Renal cortex interstitium (tissue), 11 donors: ENCODE data around the gene EPB41L2. TPM values are rescaled to one million over a fixed set of nuclear protein-coding genes. Genes with fewer than 3 reads are reported as not detected.

ENCODE experiments used
- DNase-seq, 11 donors: peaks; one replicate each; pipeline ENCODE4 v3.0.0-alpha.2; 2013; ENCODE audit warnings: low read depth in 9 of 11, low spot score in 4 of 11; ENCODE audit errors: extremely low read depth in 1 of 11
- polyA plus RNA-seq, 3 donors: library from polyadenylated mRNA; unstranded; fragments of 120-200 nt; gene quantifications; one replicate each; pipeline ENCODE4 v1.2.1, GENCODE V29; 2013; ENCODE audit not compliant: insufficient read length in 3 of 3

The EPB41L2 gene
- polyA plus RNA-seq, 3 donors, result 152 to 166 (median 159) TPM

DNA sequence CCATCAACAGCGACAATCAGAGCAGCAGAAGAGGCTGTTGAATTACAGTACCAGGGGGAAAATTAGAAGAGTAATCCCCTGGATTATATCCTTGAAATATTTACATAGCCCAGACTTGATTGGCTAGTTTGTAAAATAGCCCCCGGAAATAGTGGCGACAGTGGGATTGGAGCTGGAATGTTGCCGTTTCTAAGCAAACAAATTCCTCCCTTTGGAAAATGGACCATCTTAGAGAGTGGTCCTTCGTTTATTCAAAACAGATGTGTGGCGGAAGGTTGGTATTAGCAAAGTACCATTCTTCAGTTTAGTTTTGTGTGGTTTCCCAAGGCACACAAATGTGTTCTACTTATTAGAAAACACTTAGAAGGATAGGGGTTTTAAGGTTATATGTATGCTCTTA is 4.5 kb upstream of the EPB41L2 start:
- DNase-seq, result no peak

DNA sequence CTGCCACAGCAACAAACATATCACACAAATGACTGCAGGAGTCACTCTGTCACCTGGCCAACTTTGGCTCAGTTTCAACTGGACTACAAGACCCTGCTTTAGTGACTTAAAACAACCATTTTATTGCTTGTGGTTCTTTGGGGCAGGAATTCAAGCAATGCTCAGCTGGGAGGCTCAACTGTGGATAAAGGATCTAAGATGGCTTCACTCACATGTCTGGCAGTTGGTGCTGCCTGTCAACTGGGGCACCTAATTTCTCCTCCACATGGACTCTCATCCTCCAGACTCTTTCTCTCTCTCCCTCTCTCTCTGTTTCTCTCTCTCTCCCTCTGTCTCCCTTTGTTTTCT is 2.8 kb upstream of the EPB41L2 start:
- DNase-seq, result no peak

DNA sequence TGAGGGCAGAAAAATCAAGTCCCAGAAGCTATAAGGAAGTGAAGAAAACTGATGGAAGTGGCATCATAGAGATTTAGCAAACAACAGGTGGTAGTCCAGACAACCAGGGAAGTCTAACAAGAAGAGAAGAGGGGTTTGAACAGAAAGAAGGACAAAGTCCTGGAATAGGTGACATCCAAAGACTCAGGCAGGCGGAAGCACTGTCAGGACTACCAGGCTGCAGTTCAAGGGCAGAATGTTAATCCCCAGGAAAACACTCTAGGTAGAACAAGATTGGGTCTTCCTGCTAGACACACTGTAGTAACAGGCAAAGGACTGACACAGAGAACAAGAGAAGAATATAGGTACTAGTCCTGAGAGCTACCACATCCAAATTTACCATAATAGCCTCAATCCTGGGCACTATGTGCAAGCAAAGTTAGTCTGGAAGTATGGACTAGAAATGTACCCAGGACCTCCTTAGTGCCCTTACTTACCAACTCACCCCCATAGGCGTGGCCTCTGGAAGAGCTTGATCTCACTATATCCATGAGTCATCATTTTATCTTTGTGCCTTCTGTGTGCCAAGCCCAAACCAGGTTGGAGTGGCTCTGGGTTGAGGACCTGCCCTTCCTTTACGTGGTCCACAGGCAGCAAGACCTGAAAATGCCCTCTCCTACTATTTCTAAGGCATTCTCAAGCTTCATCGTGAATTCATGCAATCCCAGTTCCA is 2.2 kb upstream of the EPB41L2 start:
- DNase-seq, result no peak

DNA sequence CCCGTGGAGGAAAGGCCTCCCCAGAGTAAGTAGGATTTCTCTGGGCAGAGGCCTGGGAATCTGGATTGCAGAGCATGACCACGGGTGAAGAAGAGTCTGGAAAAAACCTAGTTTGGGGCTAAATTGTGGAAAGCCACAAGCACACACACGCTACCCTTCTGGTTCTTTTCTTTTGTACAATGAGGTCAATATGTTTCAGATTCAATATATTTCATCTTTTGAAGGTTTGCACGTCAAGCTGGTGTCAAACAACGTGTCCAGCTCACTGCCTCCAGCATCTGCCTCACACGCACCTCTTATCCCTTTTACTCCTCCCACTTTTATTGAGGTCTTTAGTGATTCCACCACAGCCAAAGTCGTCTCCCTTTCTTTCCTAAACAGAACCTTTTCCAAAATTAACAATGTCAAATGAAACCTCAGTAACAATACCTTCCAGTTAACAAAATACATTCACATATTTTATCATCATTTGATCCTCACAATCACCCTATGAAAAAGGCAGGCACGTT is 773 bp upstream of the EPB41L2 start:
- no peak for DNase-seq

DNA sequence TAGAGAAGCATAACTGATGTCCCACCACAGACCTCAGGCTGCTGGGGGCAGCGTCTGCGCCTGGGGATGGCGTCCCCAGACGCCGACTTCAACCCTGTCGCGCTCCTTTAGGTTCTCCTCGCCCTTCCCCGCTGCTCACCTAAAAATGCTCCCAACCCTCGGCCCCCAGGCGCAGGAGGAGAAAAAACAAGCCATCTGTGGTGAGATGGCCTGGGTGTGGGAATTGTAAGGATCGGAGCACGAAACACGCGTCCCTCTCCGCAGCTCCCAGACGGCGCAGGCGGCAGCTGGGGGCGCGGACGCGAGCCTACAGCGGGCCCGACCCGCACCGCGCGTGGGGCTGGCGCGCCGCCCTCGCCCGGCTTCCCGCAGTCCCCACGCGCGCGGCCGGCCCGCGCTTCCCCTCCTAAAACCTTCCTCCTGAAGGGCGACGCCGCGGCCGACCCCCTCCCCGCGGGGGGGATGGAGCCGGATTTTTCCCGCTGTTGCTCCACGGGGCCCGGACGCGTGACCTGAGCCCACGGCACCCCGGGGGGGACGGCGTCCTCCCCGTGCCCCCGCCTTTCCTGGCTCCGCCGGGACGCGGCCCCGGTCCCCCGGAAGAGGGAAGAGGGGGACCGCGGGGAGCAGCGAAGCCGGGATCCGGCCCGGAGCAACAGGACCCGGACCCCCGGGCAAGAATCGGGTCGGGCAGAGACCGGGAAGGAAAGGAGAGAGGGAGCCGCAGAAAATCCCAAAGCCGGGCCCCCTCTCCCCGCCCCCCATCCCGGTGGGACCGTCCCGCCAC is 611 bp downstream of the EPB41L2 start:
- DNase-seq, result peak in 1 of 11 donors; percentile 26

DNA sequence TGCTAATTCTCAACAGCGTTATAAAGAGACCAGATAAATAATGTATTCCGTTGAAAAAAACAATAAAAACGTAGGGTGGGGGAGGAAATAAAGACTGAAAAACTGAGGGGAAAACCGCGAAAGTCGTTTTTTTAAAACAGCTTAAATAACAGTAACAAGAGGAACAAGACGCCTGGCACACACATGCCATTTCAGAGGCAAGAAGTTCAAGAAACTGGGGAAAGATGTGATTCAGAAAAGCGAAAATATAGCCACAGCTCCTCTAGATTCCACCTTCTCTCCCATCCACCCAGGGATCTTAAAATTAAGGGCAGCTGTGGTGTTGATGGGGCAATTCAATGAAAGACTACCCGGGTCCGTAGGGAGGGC is 1.3 kb downstream of the EPB41L2 start:
- DNase-seq, result no peak

DNA sequence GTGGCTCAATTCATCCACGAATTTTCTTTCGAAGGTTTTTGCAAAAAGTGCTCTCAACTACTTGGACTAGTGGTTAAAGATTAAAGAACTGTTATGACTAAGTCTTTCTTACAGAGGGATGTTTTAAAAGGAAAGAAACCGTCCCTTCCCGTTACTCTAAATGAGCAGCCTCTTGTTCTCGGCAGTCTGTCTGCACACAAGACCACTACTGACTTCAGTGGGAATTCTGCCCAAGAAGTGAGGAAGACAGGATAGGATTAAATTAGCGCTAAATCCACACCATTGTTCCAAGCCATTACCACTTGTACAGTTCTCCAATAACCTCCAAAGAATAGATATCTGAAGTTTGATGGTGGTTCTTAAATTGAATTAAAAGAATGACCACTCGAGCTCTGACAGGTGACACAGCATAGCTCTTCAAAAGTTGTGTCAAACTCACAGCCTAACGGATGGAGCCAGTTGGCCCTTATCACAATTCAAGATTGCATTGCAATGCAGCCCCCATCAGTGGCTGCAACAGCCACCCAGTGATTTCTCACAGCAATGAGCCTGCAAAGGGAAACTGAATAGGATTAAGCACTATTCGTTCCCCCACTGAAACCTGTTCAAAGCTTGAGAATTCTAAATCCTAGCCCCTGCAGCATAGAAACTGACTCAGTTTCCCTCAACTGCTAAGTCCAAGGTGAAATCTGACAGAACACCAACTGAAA is 1.8 kb downstream of the EPB41L2 start:
- no peak for DNase-seq

DNA sequence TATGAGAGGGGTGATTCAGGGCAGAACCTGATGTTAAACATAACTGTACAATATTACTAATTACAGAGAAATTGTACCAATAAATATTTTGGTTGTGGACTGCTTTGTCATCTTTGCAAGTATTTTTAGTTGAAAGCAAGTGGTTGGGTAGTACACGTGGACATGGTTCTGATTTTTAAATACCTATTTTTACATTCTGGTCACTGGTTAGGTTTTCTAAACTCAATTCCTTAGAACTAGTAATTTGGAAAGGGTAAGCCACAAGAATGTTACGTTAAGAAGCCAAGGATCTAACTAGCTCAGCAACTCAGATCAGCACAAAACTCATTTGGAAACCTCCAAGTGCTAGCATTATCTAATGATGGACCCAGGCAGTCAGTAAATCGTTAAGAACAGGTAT is 2.7 kb downstream of the EPB41L2 start:
- no peak for DNase-seq

DNA sequence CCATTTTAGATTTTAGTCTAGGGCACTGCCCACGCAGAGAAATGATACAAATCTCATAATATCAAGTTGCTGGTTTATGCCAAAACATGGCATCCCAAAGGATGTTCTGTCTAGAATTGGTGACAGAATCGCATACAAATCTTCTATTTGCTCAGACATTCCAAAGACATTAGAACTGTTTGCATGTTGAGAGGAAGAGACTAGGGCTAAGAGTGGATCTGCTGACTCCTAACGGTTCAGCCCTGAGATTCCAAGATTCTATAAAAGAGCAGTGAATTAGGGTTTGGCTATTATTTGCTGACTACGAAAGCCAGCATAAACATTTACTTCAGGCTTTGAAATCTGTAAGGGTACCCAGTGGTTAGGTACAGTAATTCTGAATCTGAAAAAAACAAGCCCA is 3.6 kb downstream of the EPB41L2 start:
- DNase-seq, result no peak

DNA sequence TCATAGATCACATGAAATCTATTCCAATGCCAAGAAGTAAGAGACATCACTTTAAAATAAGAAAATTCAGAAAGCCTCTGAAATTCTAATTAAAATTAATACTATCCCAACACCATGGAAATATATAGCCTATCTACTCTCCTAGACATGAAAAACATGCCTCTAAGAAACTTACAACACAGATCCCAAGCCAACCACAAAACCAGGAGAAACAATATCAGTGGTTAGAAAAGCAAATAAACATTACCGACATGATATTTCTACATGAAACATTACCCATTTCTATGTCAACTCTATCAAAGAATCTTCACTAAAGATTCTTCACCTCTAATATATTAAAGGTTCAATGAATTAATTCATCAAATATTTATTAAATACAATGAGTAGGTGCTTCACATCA is 4.8 kb downstream of the EPB41L2 start:
- DNase-seq, result no peak

DNA sequence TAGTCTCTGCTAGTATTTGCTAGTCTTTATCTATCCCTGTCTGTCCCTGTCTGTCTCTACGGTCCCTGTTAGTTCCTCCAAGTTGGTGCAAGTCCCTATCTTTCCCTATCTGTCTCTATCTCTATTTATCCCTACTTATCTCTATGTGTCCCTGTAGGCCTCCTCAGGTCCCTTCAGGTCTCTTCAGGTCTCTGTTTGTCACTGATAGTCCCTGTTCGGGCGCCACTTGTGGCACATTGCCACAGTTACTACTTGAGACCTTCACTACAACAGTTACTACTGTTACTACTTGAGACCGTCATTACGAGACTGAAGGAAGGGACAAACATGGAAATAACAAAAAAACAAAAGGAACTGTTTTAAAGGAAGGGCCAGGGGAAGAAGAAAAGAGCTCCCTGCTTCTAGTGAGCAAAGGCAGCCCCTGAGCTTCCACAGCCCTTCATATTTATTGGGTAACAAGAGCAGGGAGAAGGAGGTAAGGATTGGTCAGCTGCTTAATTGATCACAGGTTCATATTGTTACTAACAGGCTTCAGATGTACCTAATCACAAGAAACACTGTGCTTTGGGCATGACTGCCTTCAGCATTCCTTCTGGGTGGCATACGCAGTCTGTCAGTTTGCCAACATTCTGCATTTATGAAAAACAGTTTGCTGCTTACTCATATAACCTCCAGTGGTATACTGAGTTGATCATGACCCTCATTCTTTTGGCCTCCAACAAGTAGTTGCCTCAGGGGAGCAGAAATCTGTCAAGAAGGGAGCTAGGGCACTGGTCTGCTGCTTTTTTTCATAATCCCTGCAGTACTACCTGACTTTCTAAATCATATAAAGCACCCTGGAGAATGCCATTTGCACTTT is 8.4 kb downstream of the EPB41L2 start:
- DNase-seq, result no peak

DNA sequence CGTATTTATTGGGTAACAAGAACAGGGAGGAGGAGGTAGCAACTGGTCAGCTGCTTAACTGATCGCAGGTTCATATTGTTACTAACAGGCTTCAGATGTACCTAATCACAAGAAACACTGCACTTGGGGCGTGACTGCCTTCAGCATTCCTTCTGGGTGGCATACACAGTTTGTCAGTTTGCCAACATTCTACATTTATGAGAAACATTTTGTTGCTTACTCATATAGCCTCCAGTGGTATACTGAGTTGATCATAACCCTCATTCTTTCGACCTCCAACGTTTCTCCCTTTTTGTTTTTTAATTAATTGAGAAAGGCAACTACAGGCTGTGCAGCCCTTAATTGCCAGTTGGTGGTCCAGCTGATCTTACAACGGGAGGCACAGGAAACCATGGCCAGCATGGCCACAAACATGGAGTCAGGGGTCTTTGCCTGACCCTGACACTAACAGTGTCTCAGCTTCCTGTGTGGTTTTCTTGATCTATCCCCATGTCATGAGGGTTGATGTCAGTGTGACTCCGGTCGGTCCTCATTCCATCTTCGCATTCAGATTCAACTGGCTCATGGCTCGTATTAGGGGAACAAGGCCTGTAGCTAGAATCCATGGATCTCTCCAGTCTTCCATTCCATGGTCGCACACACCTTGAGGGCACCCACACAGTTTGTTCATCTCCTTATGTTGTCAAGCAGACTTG is 9.4 kb downstream of the EPB41L2 start:
- no peak for DNase-seq

DNA sequence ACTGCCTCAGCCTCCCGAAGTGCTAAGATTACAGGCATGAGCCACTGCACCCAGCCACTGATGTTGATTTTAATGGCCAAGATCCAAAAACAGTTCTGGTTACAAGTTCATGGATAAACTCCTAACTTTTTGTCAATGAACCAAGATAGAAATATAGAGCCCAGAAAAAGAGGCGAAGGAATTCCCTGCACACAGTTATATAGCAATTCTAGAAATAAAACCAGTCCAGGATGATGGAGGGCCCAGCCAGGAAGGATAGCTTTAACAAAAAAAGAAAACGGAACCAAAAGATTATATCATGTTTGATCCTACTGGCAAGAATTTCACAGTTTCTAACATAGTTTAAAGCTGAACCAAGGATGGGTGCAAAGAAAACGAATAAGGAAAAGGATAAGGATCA is 10.9 kb downstream of the EPB41L2 start:
- no peak for DNase-seq

DNA sequence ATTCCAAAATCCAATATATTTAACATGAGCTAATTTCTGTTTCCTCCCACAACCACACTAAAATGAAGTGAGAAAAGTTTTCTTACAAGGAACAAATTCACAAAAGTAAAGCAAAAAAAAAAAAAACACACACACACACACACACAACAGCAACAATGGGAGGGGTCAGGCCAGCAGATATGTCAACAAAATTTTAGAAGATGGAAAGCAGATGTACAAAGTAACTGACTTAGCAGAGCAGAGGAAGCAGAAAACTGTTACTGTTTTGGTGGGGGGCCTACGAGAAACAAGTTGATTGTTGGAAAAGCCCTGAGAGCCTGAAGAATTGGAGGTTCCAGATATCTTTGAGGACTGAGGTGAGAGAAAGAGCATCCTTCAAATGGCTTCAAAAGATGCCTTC is 11.7 kb downstream of the EPB41L2 start:
- DNase-seq, result no peak

DNA sequence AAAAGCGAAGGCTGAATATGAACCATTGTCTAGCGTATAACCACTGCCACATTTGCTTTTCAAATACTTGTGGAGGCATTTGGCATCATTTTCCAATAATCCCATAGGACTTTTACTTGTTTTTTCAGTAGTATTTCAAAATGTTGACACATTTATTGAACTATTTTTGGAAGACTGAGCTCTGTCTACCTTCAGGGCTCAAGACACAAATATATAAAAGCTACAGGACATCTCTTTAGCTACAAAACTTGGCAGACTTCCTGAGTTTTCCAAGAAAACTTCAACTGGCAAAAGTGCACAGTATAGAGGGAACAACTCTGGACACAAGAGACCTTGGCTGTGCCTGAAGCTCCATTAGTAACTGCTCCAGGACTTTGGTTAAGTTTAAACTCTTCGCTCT is 13.4 kb downstream of the EPB41L2 start:
- no peak for DNase-seq

DNA sequence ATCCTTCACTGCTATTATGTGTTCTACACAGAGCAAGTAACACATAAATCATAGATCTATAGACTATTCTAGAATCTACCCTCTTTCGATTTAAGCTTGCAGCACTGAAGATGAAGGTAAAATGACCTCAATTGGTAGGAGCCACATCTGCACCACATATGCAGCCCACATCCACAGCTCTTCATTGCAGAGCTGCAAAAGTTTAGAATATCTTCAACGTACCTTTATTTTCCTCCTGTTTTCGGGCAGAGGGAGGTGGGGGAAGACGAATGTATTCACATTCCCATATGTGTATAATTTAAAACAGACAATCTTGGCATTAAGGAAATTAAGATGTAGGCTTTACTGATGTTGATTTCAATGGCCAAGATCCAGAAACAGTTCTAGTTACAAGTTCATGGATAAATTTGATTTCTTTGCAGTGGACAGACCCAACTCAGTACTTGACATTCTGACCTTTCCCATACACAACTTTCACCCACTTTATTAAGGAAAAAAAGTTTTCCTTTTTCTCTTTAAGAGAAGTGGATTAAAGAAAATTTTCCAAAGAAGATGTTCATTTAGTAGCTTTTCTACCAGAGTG is 14.0 kb downstream of the EPB41L2 start:
- no peak for DNase-seq

DNA sequence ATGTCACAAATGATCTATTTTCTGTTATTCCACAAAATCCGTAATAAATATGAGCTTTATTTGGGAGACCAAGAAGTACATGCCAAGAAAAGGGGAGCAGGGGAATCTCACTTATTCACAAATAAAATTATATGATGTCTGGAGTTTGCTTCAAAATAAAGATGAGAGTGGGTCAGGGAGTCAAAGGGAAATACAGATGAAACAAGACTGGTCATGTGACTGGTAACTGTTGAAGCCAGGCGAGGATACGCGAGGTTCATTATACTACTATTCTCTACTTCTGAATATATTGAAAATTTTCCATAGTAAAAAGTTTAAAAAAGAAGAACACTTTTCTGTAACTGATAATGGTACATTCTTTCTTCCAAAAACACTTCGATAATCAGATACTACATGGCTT is 14.6 kb downstream of the EPB41L2 start:
- DNase-seq, result no peak

DNA sequence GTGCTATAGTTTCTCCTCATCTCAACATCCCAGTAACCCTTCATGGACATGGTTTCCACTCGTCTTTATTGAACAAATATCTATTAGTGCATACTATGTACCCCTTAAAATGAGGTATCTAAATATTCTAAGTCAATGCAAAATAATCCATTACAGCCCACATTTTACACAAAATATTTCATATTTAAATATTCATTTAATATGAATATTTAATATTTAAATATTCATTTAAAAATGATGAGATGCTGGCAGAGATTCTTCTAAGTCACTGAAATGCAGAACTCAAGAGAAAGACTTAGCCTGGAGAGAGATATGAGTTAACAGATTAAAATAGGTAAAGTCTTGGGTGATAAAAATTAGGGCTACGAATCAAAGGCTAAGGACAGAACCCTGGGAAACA is 17.9 kb downstream of the EPB41L2 start:
- DNase-seq, result no peak
